Right atrium auricular region (tissue), 2 donors: ENCODE data around the gene RNF148. TPM values are rescaled to one million over a fixed set of nuclear protein-coding genes. Genes with fewer than 3 reads are reported as not detected.

Experiments
- DNase-seq: peaks from one replicate; pipeline ENCODE4 v3.0.0-alpha.2; 2019; ENCODE audit warnings: low spot score
- H3K27ac ChIP-seq, 2 donors: fragments of 200-600 bp; sonication (generic); 1 replicate in 1 of 2; 2 replicates in 1 of 2; pipeline ENCODE4 v1.5.1; 2016 to 2019
- H3K27me3 ChIP-seq, 2 donors: fragments of 200-600 bp; sonication (generic); one replicate each; pipeline versions ENCODE4 v1.5.1 to v1.6.0; 2017 to 2019
- H3K36me3 ChIP-seq: fragments of 200-600 bp; sonication (generic); one replicate; pipeline ENCODE4 v1.5.1; 2016
- H3K4me1 ChIP-seq, 2 donors: fragments of 200-600 bp; sonication (generic); one replicate each; pipeline versions ENCODE4 v1.5.1 to v1.6.0; 2017 to 2019
- H3K4me3 ChIP-seq, 2 donors: fragments of 200-600 bp; sonication (generic); 1 replicate in 1 of 2; 2 replicates in 1 of 2; pipeline ENCODE4 v1.5.1; 2017 to 2019; ENCODE audit warnings: mild to moderate bottlenecking in 1 of 2, moderate library complexity in 1 of 2
- H3K9me3 ChIP-seq, 2 donors: fragments of 200-600 bp; sonication (generic); one replicate each; pipeline ENCODE4 v1.5.1; 2019
- CTCF ChIP-seq, 2 donors: fragments of 200-600 bp; sonication (generic); IDR thresholded peaks; one replicate each; pipeline ENCODE4 v1.5.1; 2019; ENCODE audit warnings: antibody characterized with exemption in 2 of 2
- total RNA-seq, 2 donors: library from RNA; depleted of rRNA; stranded (reverse); fragments of >200 nt; gene quantifications; one replicate each; pipeline ENCODE4 v1.1.0, GENCODE V29; 2016

RNF148 gene
- total RNA-seq, 2 donors from 2014 or later, result 0.74 TPM; not detected in 1

- no peak for DNase-seq
- no peak overlapping the region for H3K4me3 ChIP-seq
- no peaks in the 10 kb centered on the region for H3K36me3 ChIP-seq
- H3K27ac ChIP-seq, result no peak overlapping the region
- no peak for TF ChIP-seq CTCF (IDR thresholded peaks at IDR 0.05)
- no peaks in the 10 kb centered on the region for H3K27me3 ChIP-seq
- no peaks in the 10 kb centered on the region for H3K4me1 ChIP-seq
- no peaks in the 10 kb centered on the region for H3K9me3 ChIP-seq
Measured at GRCh38 chr7:122675621-122676020, 27.1 kb downstream of the RNF148 start.

GRCh38 chr7:122675011-122675410, 27.7 kb downstream of the RNF148 start:
- H3K36me3 ChIP-seq, result no peaks in the 10 kb centered on the region
- no peak overlapping the region for H3K4me3 ChIP-seq
- H3K27ac ChIP-seq, result peak overlapping the region in 1 of 2 donors; percentile 16
- no peaks in the 10 kb centered on the region for H3K9me3 ChIP-seq
- no peak for TF ChIP-seq CTCF (IDR thresholded peaks at IDR 0.05)
- DNase-seq, result no peak
- no peaks in the 10 kb centered on the region for H3K4me1 ChIP-seq
- no peaks in the 10 kb centered on the region for H3K27me3 ChIP-seq

GRCh38 chr7:122674502-122674901, 28.2 kb downstream of the RNF148 start:
- DNase-seq, result no peak
- Histone ChIP-seq H3K4me3 (no peak overlapping the region), H3K36me3 (no peaks in the 10 kb centered on the region), H3K27ac (peak overlapping the region in 1 of 2 donors; percentile 16), H3K27me3 (no peaks in the 10 kb centered on the region), H3K9me3 (no peaks in the 10 kb centered on the region), H3K4me1 (no peaks in the 10 kb centered on the region)
- TF ChIP-seq CTCF (IDR thresholded peaks at IDR 0.05), result no peak

GRCh38 chr7:122673951-122674350, 28.8 kb downstream of the RNF148 start:
- no peak for DNase-seq
- H3K36me3 ChIP-seq, result no peaks in the 10 kb centered on the region
- no peaks in the 10 kb centered on the region for H3K4me1 ChIP-seq
- no peak overlapping the region for H3K27ac ChIP-seq
- H3K9me3 ChIP-seq, result no peaks in the 10 kb centered on the region
- no peaks in the 10 kb centered on the region for H3K27me3 ChIP-seq
- no peak for TF ChIP-seq CTCF (IDR thresholded peaks at IDR 0.05)
- no peak overlapping the region for H3K4me3 ChIP-seq

- Histone ChIP-seq H3K27me3 (no peaks in the 10 kb centered on the region), H3K9me3 (no peaks in the 10 kb centered on the region), H3K36me3 (no peaks in the 10 kb centered on the region), H3K4me1 (no peaks in the 10 kb centered on the region), H3K4me3 (no peak overlapping the region), H3K27ac (no peak overlapping the region)
- DNase-seq, result no peak
- TF ChIP-seq CTCF (IDR thresholded peaks at IDR 0.05), result no peak
Measured at GRCh38 chr7:122672536-122672935, 30.2 kb downstream of the RNF148 start.

GRCh38 chr7:122663733-122664132, 39.0 kb downstream of the RNF148 start:
- no peak for DNase-seq
- Histone ChIP-seq H3K9me3 (no peaks in the 10 kb centered on the region), H3K27ac (no peak overlapping the region), H3K36me3 (no peaks in the 10 kb centered on the region), H3K4me1 (no peaks in the 10 kb centered on the region), H3K27me3 (no peaks in the 10 kb centered on the region), H3K4me3 (no peak overlapping the region)
- no peak for TF ChIP-seq CTCF (IDR thresholded peaks at IDR 0.05)
